ENCODE data around the gene DPEP1.
"Not testable (repeated sequence)": the region's sequence is repeated elsewhere in the genome, so short reads cannot be mapped to it uniquely, and the experiment has no call there.

DPEP1 gene

DNA sequence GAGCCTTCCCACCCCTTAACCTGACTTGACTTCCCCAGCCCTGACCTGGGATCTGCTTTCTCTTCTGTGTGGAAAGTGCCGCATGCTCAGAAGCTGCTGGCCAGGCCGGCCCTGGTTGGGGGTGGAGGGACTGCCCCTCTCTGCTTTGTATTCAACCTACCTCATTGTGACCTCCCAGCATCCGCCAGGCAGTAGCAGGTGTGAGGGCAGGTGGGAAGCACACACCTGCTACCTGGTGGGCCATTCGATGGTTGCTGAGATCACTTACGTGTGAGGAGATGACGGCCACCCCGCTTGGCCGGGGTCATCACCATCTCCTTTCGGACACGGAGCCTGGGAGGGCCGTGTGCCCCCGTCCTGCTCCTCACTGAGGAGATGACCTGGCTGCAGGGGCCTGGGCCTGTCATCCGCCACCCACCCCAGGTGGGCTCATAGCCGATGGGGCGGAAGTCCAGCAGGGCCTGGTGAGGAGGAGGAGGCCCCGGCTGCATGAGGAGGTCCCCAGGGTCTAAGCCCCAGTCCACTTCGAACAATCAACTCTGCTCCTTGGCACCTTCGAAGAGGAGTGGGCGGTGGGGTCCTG is 30.7 kb upstream of the DPEP1 start:
- no peak for DNase-seq (ENCODE audit: extremely low read depth, low read depth)
- TF ChIP-seq, protein P1, sequence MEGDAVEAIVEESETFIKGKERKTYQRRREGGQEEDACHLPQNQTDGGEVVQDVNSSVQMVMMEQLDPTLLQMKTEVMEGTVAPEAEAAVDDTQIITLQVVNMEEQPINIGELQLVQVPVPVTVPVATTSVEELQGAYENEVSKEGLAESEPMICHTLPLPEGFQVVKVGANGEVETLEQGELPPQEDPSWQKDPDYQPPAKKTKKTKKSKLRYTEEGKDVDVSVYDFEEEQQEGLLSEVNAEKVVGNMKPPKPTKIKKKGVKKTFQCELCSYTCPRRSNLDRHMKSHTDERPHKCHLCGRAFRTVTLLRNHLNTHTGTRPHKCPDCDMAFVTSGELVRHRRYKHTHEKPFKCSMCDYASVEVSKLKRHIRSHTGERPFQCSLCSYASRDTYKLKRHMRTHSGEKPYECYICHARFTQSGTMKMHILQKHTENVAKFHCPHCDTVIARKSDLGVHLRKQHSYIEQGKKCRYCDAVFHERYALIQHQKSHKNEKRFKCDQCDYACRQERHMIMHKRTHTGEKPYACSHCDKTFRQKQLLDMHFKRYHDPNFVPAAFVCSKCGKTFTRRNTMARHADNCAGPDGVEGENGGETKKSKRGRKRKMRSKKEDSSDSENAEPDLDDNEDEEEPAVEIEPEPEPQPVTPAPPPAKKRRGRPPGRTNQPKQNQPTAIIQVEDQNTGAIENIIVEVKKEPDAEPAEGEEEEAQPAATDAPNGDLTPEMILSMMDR (IDR thresholded peaks at IDR 0.05; ENCODE audit: low read depth, low read length) = no peak

DNA sequence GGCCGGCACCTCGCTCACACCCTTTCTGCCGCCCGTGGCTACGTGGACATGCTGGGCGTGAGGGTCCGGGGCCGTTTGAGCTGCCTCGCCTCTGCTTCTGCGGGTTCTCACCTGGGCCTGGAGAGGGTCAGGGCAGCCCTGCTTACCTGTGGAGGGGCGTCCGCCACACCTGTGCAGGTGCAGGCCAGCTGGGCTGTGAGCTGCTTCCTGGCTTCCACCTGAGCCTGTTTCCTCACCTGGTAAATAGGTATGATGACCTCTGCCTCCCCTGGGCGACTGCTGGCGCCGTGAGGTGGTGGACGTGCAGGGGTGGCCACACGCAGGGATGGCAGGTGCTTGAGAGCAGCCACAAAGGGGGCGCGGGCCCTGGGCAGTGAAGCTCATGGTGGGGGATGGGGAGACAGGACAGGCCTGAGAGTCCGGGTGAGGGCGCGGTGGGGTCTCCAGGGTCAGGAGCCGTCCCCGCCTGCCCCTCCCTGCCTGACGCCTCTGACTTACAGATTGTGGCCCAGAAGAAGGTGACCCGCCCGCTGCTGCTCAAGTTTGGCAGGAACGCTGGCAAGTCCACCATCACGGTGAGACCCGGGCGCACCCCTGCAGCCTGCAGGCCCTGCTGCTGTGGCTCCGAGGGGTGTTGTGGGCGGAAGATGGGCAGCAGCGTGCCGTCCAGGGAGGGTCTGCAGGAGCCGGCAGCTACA is 30.1 kb upstream of the DPEP1 start:
- DNase-seq (ENCODE audit: extremely low read depth, low read depth) = no peak
- TF ChIP-seq, protein P1 (IDR thresholded peaks at IDR 0.05; ENCODE audit: low read depth, low read length) = no peak

DNA sequence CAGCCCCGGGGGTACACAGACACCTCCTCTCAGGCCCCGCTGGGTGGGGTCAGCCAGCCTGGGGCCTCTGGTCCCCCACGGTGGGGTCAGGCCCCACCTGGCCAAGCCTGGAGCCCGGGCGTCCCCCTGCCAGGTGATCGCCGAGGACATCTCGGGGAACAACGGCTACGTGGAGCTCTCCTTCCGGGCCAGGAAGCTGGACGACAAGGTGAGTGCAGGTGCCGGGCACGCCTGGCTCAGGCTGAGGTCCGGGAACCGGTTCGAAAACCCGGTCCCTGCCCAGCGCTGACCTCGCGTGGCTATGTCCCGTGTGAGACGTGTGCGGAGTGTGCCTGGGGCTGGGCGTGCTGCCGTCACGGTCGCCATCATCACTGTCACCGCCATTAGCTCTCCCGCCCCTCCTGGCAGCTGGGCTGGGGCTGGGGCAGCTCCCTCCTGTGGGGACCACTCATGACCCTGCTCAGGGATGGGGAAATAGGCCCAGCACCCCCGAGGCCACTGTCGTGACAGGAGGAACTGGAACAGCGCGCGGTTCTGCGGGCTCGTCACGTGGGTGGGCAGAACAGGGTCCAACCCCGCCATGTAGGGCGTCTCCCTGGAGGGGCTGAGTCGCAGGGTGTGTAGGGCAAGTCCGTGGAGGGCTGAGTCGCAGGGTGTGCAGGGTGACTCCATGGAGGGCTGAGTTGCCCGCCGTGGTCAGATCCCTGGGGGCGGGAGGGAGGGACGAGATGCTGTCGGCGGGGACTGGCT is 29.4 kb upstream of the DPEP1 start:
- no peak for DNase-seq (ENCODE audit: extremely low read depth, low read depth)
- TF ChIP-seq, protein P1 (IDR thresholded peaks at IDR 0.05; ENCODE audit: low read depth, low read length) = no peak

DNA sequence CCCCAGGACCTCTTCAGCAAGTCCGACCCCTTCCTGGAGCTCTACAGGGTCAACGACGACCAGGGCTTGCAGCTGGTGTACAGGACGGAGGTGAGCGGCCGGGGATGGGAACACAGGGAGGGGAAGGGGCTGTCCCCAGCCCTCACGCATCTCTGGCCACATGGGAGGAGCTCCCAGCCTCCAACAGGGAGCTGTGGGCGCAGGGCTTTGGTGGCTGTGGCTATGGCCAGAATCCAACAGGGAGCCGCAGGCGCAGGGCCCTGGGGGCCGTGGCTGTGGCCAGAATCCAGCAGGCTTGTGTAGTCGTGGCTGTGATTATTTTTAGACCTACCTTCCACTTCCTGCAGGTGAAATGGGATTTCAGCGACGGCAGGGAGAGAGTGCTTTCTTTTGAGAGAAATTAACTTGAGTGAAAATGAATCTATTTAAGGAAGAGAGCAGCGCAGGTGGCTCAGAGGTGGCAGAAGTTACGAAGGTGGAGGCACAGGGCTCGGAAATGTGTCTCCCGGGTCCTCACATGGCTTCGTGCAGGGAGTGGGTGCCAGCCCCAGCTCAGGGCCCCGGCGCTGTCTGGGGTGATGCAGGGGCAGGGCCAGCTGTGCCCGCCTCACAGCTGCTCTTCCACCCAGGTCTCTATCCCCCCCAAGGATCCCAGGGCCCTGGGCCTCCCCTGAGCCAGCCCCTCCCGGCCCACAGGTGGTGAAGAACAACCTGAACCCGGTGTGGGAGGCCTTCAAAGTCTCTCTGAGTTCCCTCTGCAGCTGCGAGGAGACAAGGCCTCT is 28.5 kb upstream of the DPEP1 start:
- no peak for DNase-seq (ENCODE audit: extremely low read depth, low read depth)
- TF ChIP-seq, protein P1 (IDR thresholded peaks at IDR 0.05; ENCODE audit: low read depth, low read length) = no peak

DNA sequence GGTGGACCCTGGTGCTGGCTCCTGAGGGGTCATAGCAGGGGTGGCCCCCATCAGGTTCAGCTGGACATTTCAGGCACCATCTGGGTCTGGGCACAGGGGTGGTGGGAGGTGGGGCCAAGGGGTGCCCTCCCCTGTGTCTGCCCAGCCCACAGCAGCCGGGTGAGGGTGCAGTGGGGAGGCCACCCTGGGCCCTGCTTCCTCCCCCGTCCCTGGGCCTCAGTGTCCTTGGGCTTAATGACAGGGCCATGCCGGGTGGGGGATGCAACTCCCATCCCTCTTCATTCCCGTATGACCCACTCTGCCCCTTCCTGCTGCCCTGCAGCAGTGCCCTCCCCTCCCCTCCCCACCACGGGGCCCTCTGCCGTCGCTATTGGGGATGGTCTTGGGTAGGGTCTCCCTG is 27.2 kb upstream of the DPEP1 start:
- TF ChIP-seq, protein P1 (IDR thresholded peaks at IDR 0.05; ENCODE audit: low read depth, low read length) = no peak
- DNase-seq (ENCODE audit: extremely low read depth, low read depth) = no peak

DNA sequence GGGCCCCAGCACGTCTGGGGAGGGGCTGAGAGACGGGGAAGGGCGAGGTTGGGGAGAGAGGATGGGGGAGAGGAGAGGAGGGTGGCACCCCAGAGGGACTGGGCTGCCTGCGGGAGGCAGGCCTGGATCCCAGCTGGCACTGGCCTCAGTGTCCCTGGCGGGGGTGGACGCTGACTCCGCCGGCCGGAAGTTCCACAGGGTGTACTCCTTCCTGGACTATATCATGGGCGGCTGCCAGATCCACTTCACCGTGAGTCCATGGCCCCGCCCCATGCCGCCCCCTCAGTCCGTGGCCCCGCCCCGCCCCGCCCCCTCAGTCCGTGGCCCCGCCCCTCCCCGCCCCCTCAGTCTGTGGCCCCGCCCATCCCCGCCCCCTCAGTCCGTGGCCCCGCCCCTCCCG is 26.6 kb upstream of the DPEP1 start:
- TF ChIP-seq, protein P1 (IDR thresholded peaks at IDR 0.05; ENCODE audit: low read depth, low read length) = no peak
- DNase-seq (ENCODE audit: extremely low read depth, low read depth) = no peak

DNA sequence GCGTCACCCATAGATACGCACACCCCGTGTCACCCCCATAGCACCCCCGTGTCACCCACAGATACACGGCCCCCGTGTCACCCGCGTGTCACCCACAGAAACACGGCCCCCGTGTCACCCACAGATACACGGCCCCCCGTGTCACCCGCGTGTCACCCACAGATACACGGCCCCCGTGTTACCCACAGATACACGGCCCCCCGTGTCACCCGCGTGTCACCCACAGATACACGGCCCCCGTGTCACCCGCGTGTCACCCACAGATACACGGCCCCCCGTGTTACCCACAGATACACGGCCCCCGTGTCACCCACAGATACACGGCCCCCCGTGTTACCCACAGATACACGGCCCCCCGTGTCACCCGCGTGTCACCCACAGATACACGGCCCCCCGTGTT is 25.8 kb upstream of the DPEP1 start:
- DNase-seq (ENCODE audit: extremely low read depth, low read depth) = not testable (repeated sequence)

Measured in AG09319 (cell line).